Measurements from ENCODE around the gene FAM227B. TPM values are rescaled to one million over a fixed set of nuclear protein-coding genes. Genes with fewer than 3 reads are reported as not detected.
"Not testable (repeated sequence)": the region's sequence is repeated elsewhere in the genome, so short reads cannot be mapped to it uniquely, and the experiment has no call there.

Gene FAM227B
- total RNA-seq = 1 to 10 TPM; 3.9 to 8.0 TPM
- long read RNA-seq, donor 1, partial matches to known transcripts = 1 of 20 reads
- long read RNA-seq, donor 1, other reads (novel, unspliced or antisense) = 19 of 20 reads
- long read RNA-seq, donor 2, partial matches to known transcripts = 1 of 15 reads
- long read RNA-seq, donor 2, other reads (novel, unspliced or antisense) = 14 of 15 reads

GRCh38 chr15:49620658-49621368, at the start of gene FAM227B, which contains the start of gene DTWD1:
Gene FAM227B, minus strand, starts transcription at chr15:49620818. Its CDS starts 5,647 bp downstream, at chr15:49615171.
Gene DTWD1, plus strand, starts transcription at chr15:49621048. Its CDS starts 4,120 bp downstream, at chr15:49625168.
- intact Hi-C loops (cut with DNase I) = loop anchor here (5.0 to 10.0 kb wide), 2 partner anchors 196 to 1421 kb away; partner anchors contain the start of gene FGF7 (in 1 of the 2)
- DNase-seq (ENCODE audit: low spot score) = peak; percentile 99

- intact Hi-C loops (cut with DNase I) = no loop called here
- DNase-seq (ENCODE audit: low spot score) = no peak
Observed at GRCh38 chr15:49669288-49669687, 48.7 kb upstream of the FAM227B start.

GRCh38 chr15:49666486-49666885, 45.9 kb upstream of the FAM227B start:
- DNase-seq (ENCODE audit: low spot score); intact Hi-C loops (cut with DNase I): not testable (repeated sequence)

- DNase-seq (ENCODE audit: low spot score) = no peak
- intact Hi-C loops (cut with DNase I) = no loop called here
Observed at GRCh38 chr15:49664716-49665115, 44.1 kb upstream of the FAM227B start.

GRCh38 chr15:49656734-49657133, 36.1 kb upstream of the FAM227B start:
- intact Hi-C loops (cut with DNase I) = loop anchor here in 1 of 2 donors (10.0 kb wide), 1 partner anchor 238 kb away; no protein-coding TSS in a partner anchor
- no peak for DNase-seq (ENCODE audit: low spot score)

- DNase-seq (ENCODE audit: low spot score) = no peak
- intact Hi-C loops (cut with DNase I) = loop anchor here in 1 of 2 donors (10.0 kb wide), 1 partner anchor 242 kb away; no protein-coding TSS in a partner anchor
Observed at GRCh38 chr15:49652922-49653321, 32.3 kb upstream of the FAM227B start.

DNA sequence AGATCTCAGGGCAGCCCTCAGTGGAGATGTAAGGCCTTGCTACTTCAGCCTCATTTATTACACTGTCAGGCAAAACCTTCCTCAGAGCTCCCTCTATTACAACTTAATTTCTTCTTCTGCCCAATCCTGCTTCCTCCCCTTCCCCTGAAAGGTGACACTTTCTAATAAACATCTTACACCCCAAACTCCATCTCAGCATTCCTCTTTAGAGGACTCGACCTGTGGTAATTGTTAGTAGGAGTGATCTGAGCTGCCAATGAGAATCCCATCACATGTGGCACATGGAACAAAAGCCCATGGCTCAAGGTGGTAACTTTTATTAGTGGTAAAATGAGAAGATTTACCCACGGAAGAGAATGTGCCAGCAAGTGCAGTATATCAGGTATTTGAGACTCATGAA, 30.1 kb upstream of the FAM227B start:
- DNase-seq (ENCODE audit: low spot score) = no peak
- intact Hi-C loops (cut with DNase I) = loop anchor here in 1 of 2 donors (10.0 kb wide), 1 partner anchor 244 kb away; no protein-coding TSS in a partner anchor

GRCh38 chr15:49649987-49650386, 29.4 kb upstream of the FAM227B start:
- DNase-seq (ENCODE audit: low spot score) = no peak
- intact Hi-C loops (cut with DNase I) = loop anchor here in 1 of 2 donors (10.0 kb wide), 1 partner anchor 245 kb away; no protein-coding TSS in a partner anchor

- DNase-seq (ENCODE audit: low spot score) = no peak
Observed at GRCh38 chr15:49646891-49647290, 26.3 kb upstream of the FAM227B start.

DNA sequence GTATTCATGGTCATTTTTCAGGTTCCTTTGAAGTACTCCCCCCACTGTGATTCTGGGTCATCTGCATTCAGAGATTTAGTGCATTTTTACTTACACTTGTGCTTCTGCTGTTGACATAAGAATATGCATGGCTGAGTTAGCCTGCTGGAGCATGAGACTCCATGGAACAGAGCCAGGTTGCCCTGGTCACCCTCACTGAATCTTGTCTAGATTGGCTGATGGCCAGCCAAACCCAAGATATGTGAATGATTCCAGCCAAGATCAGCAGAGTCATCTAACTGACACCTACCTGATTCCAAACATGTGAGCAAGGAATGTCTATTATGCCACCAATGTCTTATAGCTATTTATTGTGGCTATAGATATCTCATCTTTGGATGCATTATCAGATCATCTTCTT, 25.3 kb upstream of the FAM227B start:
- no peak for DNase-seq (ENCODE audit: low spot score)
- intact Hi-C loops (cut with DNase I) = no loop called here

More at GRCh38 chr15:49646891-49647290, 26.3 kb upstream of the FAM227B start:
- intact Hi-C loops (cut with DNase I) = no loop called here

DNA sequence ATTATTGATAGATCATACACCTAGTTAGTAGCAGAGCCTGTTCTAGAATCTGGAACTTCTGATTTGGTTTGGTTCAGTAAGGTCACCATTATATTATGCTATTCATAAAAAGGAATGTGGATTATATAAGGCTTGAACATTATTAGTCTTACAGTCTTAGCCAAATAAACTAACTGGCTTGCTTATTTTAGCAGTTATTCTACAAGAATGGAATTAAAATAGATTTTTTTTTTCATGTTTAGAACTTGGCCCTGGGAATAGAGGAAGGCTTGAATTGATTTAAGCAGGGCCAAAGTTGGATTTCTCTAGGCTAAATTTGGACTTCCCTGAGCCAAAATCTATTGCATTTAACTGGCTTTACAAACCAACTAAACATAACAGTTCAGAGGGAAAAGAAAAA, 24.7 kb upstream of the FAM227B start:
- no peak for DNase-seq (ENCODE audit: low spot score)
- intact Hi-C loops (cut with DNase I) = no loop called here

DNA sequence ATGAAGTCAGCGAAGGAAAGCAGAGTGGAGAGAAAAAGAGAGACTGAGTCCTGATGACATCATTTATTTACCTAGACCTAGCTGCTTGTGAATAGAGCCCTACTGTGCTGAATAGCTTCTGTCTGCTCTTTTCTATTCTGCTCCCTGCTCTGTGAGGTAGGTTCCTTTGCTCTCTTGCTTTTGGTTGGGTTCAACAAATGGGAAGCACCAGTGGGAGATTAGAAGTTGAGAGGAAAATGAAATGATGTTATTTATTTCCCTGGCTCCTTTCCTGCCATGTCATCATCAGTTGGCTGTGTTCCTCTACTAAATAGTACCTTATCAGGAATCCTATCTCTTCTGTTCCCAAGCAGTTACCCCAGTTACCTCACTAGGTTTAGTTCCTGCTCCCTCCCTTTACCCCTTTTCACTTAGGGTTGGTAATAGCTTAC, 23.8 kb upstream of the FAM227B start:
- intact Hi-C loops (cut with DNase I) = no loop called here

DNA sequence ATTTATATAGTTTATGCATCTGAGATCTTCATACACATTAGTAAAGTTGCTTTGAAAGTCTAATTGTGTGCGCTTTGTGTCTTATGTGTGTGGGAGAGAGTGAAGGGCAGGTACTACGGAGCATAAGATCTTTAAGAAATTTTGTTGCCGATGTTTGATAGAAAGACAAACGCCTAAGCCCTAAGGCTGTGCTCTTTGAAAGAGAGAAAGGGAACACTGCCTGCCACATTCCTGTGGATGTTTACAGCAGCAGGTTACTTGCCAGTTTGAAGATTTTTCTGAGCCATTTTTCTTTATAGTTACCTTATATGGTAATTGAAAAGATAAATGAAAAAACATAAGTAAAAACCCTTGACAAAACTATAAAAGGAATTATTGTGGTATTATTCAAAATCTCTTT, 17.2 kb upstream of the FAM227B start:
- intact Hi-C loops (cut with DNase I) = no loop called here
- DNase-seq (ENCODE audit: low spot score) = no peak

More for the DNA sequence above, 23.8 kb upstream of the FAM227B start:
- no peak for DNase-seq (ENCODE audit: low spot score)

- intact Hi-C loops (cut with DNase I) = loop anchor here in 1 of 2 donors (10.0 kb wide), 1 partner anchor 204 kb away; the partner anchor contains the start of gene FGF7
Observed at GRCh38 chr15:49628379-49628778, 7.8 kb upstream of the FAM227B start.

GRCh38 chr15:49627407-49627877, 6.8 kb upstream of the FAM227B start:
- intact Hi-C loops (cut with DNase I) = loop anchor here in 1 of 2 donors (10.0 kb wide), 1 partner anchor 203 kb away; the partner anchor contains the start of gene FGF7

More at GRCh38 chr15:49628379-49628778, 7.8 kb upstream of the FAM227B start:
- no peak for DNase-seq (ENCODE audit: low spot score)

DNA sequence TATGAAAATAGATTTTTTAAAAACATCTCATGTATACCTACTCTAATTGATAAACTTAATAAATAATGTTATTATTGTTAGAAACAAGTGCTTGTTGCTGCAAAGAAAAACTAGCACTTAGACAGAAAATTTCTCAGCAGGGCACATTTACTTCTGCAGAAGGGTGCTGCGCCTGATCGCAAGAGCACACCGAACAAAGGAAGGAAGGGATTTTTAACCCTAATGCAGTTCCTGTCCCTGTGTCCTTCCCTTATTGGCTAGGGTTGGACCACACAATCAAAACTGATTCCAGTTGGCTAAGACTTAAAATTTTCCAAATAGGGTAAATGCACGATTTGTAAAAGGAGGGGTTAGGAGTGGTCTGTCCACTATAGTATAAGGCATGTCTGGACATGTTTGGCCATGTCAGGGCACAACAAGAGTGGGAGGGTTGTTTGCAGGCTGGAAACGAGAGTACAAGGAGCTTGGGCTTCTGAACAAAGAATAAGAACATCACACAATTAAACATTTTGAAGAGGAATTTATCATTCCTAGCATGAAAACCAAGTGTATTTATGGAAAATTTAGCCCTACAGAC, 4.9 kb upstream of the FAM227B start:
- no peak for DNase-seq (ENCODE audit: low spot score)
- intact Hi-C loops (cut with DNase I) = loop anchor here in 1 of 2 donors (10.0 kb wide), 1 partner anchor 201 kb away; the partner anchor contains the start of gene FGF7

More at GRCh38 chr15:49627407-49627877, 6.8 kb upstream of the FAM227B start:
- no peak for DNase-seq (ENCODE audit: low spot score)

DNA sequence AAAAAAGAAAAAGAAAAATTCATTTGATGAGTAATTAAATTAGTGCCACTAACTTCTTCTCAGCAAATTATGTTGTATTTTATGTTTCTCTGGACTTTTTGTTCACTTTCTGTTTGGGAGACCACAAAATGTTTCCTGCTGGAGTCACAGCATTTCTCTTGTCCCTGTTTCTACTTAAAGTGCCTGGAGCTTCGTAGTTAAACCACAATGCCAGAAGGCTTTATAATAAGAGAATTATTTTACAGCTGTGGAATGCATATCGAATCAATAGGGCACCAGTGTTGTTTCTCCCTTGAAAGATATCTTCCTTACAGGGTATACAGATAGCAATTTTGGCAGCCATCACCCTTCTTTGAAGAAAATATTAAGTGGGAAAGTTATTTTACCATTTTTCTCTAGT, 3.4 kb upstream of the FAM227B start:
- intact Hi-C loops (cut with DNase I) = loop anchor here (5.0 to 10.0 kb wide), 2 partner anchors 199 to 1418 kb away; partner anchors contain the start of gene FGF7 (in 1 of the 2)
- no peak for DNase-seq (ENCODE audit: low spot score)

GRCh38 chr15:49622561-49622960, 1.9 kb upstream of the FAM227B start:
- intact Hi-C loops (cut with DNase I) = loop anchor here (5.0 to 10.0 kb wide), 2 partner anchors 198 to 1420 kb away; partner anchors contain the start of gene FGF7 (in 1 of the 2)
- no peak for DNase-seq (ENCODE audit: low spot score)

- DNase-seq (ENCODE audit: low spot score) = no peak
- intact Hi-C loops (cut with DNase I) = loop anchor here (5.0 to 10.0 kb wide), 2 partner anchors 197 to 1420 kb away; partner anchors contain the start of gene FGF7 (in 1 of the 2)
Observed at GRCh38 chr15:49621887-49622286, 1.3 kb upstream of the FAM227B start.
